Activated CD4-positive, alpha-beta T cell treated with anti-CD3 and anti-CD28 coated beads for 1 hour (primary cell): Measurements from ENCODE around the gene UBE2L6.

Experiments used
- DNase-seq: peaks from one replicate; pipeline ENCODE4 v3.0.0-alpha.2; 2020

Gene UBE2L6

GRCh38 chr11:57567515-57568329, at the start of gene UBE2L6:
UBE2L6 (minus strand) TSS chr11:57567672; CDS start chr11:57567611, 61 bp downstream.
- DNase-seq = peak; percentile 59

GRCh38 chr11:57616595-57616994, 49.1 kb upstream of the UBE2L6 start:
- no peak for DNase-seq

- no peak for DNase-seq
Measured at GRCh38 chr11:57615308-57615707, 47.8 kb upstream of the UBE2L6 start.

GRCh38 chr11:57614234-57614772, 46.8 kb upstream of the UBE2L6 start:
- DNase-seq = no peak

- DNase-seq = no peak
Measured at GRCh38 chr11:57610170-57610569, 42.7 kb upstream of the UBE2L6 start.

GRCh38 chr11:57605028-57605420, 37.6 kb upstream of the UBE2L6 start:
- no peak for DNase-seq

GRCh38 chr11:57604296-57605027, 37.0 kb upstream of the UBE2L6 start:
- no peak for DNase-seq

- DNase-seq = no peak
Measured at GRCh38 chr11:57601297-57601696, 33.8 kb upstream of the UBE2L6 start.

GRCh38 chr11:57599381-57599780, 31.9 kb upstream of the UBE2L6 start:
- DNase-seq = no peak

GRCh38 chr11:57598831-57599155, 31.3 kb upstream of the UBE2L6 start:
- no peak for DNase-seq

GRCh38 chr11:57597916-57598830, 30.7 kb upstream of the UBE2L6 start:
- DNase-seq = no peak

- DNase-seq = no peak
Measured at GRCh38 chr11:57597461-57597915, 30.0 kb upstream of the UBE2L6 start, which contains the start of gene SERPING1. SERPING1 (plus strand) TSS chr11:57597685; CDS start chr11:57598271, 586 bp downstream.

GRCh38 chr11:57596266-57596885, 28.9 kb upstream of the UBE2L6 start:
- no peak for DNase-seq

- DNase-seq = no peak
Measured at GRCh38 chr11:57588046-57588710, 20.7 kb upstream of the UBE2L6 start.

- DNase-seq = no peak
Measured at GRCh38 chr11:57586711-57587245, 19.3 kb upstream of the UBE2L6 start.

- no peak for DNase-seq
Measured at GRCh38 chr11:57585301-57585700, 17.8 kb upstream of the UBE2L6 start.

- DNase-seq = no peak
Measured at GRCh38 chr11:57584341-57584740, 16.9 kb upstream of the UBE2L6 start.

GRCh38 chr11:57574061-57574460, 6.6 kb upstream of the UBE2L6 start:
- DNase-seq = no peak

GRCh38 chr11:57571606-57572005, 4.1 kb upstream of the UBE2L6 start:
- no peak for DNase-seq

- DNase-seq = peak; percentile 76
Measured at GRCh38 chr11:57568330-57568766, 876 bp upstream of the UBE2L6 start.

- no peak for DNase-seq
Measured at GRCh38 chr11:57566905-57567514, 462 bp downstream of the UBE2L6 start.
